HEK293 (cell line): ENCODE measurements around the gene NMT2.
A peak's percentile ranks its signal among the peaks of the same experiment; 100 is the strongest.

Experiments
- CTCF ChIA-PET: fragments of 350-600 bp; formaldehyde crosslinking; extraction: SDS; loops from one replicate; lab custom pipeline; 2021; ENCODE audit warnings: antibody characterized with exemption; lab: Yijun Ruan, JAX
- POLR2A ChIA-PET: fragments of 300-600 bp; formaldehyde crosslinking; extraction: SDS; loops from one replicate; lab custom pipeline; 2020; ENCODE audit warnings: antibody characterized with exemption, inconsistent platforms; lab: Yijun Ruan, JAX
- H3K27ac ChIP-seq: fragments of 200-500 bp; sonication (Bioruptor generic); 2 replicates; pipeline ENCODE4 v1.5.1; 2014; ENCODE audit warnings: low read depth, low read length, control low read depth, inconsistent platforms; ENCODE audit errors: extremely low read depth
- H3K36me3 ChIP-seq, 2 experiments: fragments of 200-500 bp in 1 of 2; sonication (Bioruptor generic) in 1 of 2; 1 replicate in 1 of 2; 2 replicates in 1 of 2; pipeline ENCODE4 v1.5.1; 2014 to 2017; ENCODE audit warnings: inconsistent platforms in 2 of 2, low read length in 2 of 2; ENCODE audit not compliant: control insufficient read depth in 2 of 2, insufficient read depth in 1 of 2
- H3K4me1 ChIP-seq: fragments of 200-500 bp; sonication (Bioruptor generic); 2 replicates; pipeline ENCODE4 v1.5.1; 2014; ENCODE audit warnings: mild to moderate bottlenecking, low read length, inconsistent platforms; ENCODE audit not compliant: control insufficient read depth, insufficient read depth
- H3K4me3 ChIP-seq: 2 replicates; pipeline ENCODE4 v1.5.1; 2011; ENCODE audit warnings: low read depth, mild to moderate bottlenecking, control low read depth, low read length, moderate library complexity
- H3K9me3 ChIP-seq: fragments of 200-500 bp; sonication (Bioruptor generic); 2 replicates; pipeline ENCODE4 v1.5.1; 2014; ENCODE audit warnings: low read depth, low read length, inconsistent platforms; ENCODE audit not compliant: control insufficient read depth, insufficient read depth
- SCRT1 ChIP-seq: fragments of 450-650 bp; formaldehyde crosslinking; IDR thresholded peaks from 2 replicates; pipeline ENCODE4 v1.5.1; 2016; ENCODE audit warnings: missing biosample characterization, missing genetic modification characterization, borderline replicate concordance
- SETDB1 ChIP-seq: IDR thresholded peaks from one replicate; pipeline ENCODE4 v1.6.1; 2017; ENCODE audit warnings: mild to moderate bottlenecking, low read length, moderate library complexity, mixed read lengths; ENCODE audit not compliant: insufficient read length
- SP2 ChIP-seq: fragments of 450-650 bp; formaldehyde crosslinking; IDR thresholded peaks from 2 replicates; pipeline ENCODE4 v1.5.1; 2016; ENCODE audit warnings: missing biosample characterization, missing genetic modification characterization
- ZFHX2 ChIP-seq: fragments of 450-650 bp; formaldehyde crosslinking; conservative IDR thresholded peaks from 2 replicates; pipeline ENCODE4 v1.5.1; 2016; ENCODE audit warnings: missing biosample characterization, missing genetic modification characterization
- ZNF214 ChIP-seq: fragments of 450-650 bp; formaldehyde crosslinking; IDR thresholded peaks from 2 replicates; pipeline ENCODE4 v1.5.1; 2017; ENCODE audit warnings: missing biosample characterization, mild to moderate bottlenecking, missing genetic modification characterization, borderline replicate concordance
- ZNF366 ChIP-seq: fragments of 450-650 bp; formaldehyde crosslinking; conservative IDR thresholded peaks from 2 replicates; pipeline ENCODE4 v1.5.1; 2016; ENCODE audit warnings: missing biosample characterization, missing genetic modification characterization
- TF ChIP-seq, protein P1 (sequence below): fragments of 450-650 bp; formaldehyde crosslinking; IDR thresholded peaks from 2 replicates; pipeline ENCODE4 v1.5.1; 2016; ENCODE audit warnings: missing biosample characterization, missing genetic modification characterization, borderline replicate concordance
- TF ChIP-seq, protein P2 (sequence below): fragments of 450-650 bp; formaldehyde crosslinking; IDR thresholded peaks from 2 replicates; pipeline ENCODE4 v1.5.1; 2016; ENCODE audit warnings: missing biosample characterization, missing genetic modification characterization
- TF ChIP-seq, protein P3 (sequence below): fragments of 450-650 bp; formaldehyde crosslinking; IDR thresholded peaks from 2 replicates; pipeline ENCODE4 v1.5.1; 2016; ENCODE audit warnings: missing biosample characterization, missing genetic modification characterization

NMT2 gene

DNA sequence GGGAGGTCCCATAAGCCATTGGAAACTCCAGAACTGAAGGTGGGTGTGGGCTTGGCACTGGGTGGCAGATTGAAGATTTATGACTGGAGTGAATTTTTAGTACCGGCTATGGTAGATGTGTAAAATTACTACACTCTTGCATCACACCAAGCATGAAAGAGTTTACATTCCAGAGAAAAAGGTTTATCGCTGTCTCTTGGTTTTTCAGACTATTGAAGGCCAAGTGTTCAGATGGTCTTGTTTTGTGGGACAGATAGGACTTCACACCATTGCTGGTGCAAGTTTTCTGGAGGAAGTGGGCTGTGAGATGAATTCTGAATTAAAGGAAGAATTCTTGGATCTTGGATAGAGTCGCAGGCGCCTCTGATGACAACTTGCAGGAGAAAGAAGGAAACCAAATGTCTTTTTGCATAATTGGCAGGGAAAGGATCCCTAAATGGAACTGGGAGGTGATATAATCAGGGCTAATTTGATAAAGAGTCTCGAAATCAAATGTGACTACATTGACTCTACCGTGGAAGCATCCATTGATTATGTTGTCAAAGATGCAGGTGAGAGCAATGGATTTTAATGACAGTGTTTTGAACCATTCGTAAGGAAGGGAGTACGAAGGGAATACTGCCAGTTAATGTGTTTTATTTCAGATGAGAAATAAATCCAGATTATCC is 14.2 kb upstream of the NMT2 start (continued):
- TF ChIP-seq, protein P1, sequence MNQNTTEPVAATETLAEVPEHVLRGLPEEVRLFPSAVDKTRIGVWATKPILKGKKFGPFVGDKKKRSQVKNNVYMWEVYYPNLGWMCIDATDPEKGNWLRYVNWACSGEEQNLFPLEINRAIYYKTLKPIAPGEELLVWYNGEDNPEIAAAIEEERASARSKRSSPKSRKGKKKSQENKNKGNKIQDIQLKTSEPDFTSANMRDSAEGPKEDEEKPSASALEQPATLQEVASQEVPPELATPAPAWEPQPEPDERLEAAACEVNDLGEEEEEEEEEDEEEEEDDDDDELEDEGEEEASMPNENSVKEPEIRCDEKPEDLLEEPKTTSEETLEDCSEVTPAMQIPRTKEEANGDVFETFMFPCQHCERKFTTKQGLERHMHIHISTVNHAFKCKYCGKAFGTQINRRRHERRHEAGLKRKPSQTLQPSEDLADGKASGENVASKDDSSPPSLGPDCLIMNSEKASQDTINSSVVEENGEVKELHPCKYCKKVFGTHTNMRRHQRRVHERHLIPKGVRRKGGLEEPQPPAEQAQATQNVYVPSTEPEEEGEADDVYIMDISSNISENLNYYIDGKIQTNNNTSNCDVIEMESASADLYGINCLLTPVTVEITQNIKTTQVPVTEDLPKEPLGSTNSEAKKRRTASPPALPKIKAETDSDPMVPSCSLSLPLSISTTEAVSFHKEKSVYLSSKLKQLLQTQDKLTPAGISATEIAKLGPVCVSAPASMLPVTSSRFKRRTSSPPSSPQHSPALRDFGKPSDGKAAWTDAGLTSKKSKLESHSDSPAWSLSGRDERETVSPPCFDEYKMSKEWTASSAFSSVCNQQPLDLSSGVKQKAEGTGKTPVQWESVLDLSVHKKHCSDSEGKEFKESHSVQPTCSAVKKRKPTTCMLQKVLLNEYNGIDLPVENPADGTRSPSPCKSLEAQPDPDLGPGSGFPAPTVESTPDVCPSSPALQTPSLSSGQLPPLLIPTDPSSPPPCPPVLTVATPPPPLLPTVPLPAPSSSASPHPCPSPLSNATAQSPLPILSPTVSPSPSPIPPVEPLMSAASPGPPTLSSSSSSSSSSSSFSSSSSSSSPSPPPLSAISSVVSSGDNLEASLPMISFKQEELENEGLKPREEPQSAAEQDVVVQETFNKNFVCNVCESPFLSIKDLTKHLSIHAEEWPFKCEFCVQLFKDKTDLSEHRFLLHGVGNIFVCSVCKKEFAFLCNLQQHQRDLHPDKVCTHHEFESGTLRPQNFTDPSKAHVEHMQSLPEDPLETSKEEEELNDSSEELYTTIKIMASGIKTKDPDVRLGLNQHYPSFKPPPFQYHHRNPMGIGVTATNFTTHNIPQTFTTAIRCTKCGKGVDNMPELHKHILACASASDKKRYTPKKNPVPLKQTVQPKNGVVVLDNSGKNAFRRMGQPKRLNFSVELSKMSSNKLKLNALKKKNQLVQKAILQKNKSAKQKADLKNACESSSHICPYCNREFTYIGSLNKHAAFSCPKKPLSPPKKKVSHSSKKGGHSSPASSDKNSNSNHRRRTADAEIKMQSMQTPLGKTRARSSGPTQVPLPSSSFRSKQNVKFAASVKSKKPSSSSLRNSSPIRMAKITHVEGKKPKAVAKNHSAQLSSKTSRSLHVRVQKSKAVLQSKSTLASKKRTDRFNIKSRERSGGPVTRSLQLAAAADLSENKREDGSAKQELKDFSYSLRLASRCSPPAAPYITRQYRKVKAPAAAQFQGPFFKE = no peak
- no peak for TF ChIP-seq SETDB1
- TF ChIP-seq SP2 (tag by site-specific recombination) = no peak
- TF ChIP-seq, protein P2, sequence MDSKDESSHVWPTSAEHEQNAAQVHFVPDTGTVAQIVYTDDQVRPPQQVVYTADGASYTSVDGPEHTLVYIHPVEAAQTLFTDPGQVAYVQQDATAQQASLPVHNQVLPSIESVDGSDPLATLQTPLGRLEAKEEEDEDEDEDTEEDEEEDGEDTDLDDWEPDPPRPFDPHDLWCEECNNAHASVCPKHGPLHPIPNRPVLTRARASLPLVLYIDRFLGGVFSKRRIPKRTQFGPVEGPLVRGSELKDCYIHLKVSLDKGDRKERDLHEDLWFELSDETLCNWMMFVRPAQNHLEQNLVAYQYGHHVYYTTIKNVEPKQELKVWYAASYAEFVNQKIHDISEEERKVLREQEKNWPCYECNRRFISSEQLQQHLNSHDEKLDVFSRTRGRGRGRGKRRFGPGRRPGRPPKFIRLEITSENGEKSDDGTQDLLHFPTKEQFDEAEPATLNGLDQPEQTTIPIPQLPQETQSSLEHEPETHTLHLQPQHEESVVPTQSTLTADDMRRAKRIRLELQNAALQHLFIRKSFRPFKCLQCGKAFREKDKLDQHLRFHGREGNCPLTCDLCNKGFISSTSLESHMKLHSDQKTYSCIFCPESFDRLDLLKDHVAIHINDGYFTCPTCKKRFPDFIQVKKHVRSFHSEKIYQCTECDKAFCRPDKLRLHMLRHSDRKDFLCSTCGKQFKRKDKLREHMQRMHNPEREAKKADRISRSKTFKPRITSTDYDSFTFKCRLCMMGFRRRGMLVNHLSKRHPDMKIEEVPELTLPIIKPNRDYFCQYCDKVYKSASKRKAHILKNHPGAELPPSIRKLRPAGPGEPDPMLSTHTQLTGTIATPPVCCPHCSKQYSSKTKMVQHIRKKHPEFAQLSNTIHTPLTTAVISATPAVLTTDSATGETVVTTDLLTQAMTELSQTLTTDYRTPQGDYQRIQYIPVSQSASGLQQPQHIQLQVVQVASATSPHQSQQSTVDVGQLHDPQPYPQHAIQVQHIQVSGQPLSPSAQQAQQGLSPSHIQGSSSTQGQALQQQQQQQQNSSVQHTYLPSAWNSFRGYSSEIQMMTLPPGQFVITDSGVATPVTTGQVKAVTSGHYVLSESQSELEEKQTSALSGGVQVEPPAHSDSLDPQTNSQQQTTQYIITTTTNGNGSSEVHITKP (tag by site-specific recombination) = peak; percentile 39
- no peak for TF ChIP-seq SCRT1 (tag by site-specific recombination)
- TF ChIP-seq ZNF214 (tag by site-specific recombination) = no peak
- TF ChIP-seq ZFHX2 (tag by site-specific recombination) = peak; percentile 62
- TF ChIP-seq, protein P3, sequence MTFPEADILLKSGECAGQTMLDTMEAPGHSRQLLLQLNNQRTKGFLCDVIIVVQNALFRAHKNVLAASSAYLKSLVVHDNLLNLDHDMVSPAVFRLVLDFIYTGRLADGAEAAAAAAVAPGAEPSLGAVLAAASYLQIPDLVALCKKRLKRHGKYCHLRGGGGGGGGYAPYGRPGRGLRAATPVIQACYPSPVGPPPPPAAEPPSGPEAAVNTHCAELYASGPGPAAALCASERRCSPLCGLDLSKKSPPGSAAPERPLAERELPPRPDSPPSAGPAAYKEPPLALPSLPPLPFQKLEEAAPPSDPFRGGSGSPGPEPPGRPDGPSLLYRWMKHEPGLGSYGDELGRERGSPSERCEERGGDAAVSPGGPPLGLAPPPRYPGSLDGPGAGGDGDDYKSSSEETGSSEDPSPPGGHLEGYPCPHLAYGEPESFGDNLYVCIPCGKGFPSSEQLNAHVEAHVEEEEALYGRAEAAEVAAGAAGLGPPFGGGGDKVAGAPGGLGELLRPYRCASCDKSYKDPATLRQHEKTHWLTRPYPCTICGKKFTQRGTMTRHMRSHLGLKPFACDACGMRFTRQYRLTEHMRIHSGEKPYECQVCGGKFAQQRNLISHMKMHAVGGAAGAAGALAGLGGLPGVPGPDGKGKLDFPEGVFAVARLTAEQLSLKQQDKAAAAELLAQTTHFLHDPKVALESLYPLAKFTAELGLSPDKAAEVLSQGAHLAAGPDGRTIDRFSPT (tag by site-specific recombination) = no peak

DNA sequence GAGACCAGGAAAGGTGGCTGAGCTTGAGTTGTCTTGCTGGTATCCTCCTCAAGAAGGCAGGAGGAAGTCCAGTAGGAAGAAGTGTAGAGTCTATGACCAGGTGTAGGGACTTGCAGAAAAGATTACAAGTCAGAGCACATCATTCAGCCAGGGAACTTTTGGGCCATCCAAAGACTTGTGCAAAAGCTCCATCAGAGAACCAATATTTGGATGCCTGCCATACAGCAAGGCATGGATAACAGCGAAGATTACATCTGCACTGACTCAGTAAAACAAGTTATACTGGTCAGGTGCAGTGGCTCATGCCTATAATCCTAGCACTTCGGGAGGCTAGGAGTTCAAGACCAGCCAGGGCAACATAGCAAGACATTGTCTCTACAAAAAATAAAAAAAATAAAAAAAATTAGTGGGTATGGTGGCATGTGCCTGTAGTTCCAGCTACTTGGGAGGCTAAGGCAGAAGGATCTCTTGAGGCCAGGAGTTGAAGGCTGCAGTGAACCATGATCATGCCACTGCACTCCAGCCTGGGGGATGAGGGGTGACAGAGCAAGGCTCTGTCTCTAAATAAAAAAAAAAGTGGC is 13.2 kb upstream of the NMT2 start:
- Histone ChIP-seq H3K27ac (no peak overlapping the region), H3K4me1 (no peaks in the 10 kb centered on the region), H3K4me3 (no peak overlapping the region), H3K9me3 (no peaks in the 10 kb centered on the region), H3K36me3 (no peaks in the 10 kb centered on the region)
- no peak for TF ChIP-seq SETDB1
- TF ChIP-seq ZNF366 (tag by site-specific recombination) = no peak
- TF ChIP-seq ZNF214 (tag by site-specific recombination) = no peak
- ChIA-PET CTCF (interaction anchor here (0.7 to 0.9 kb wide), 2 partner anchors 9 to 12 kb away, joined by 3 read pairs; no protein-coding TSS in a partner anchor), POLR2A (interaction anchor here (0.6 to 2.3 kb wide), 4 partner anchors 13 to 203 kb away, joined by 3 to 8 read pairs (median 4); partner anchors contain the start of gene NMT2)
